GM12874 (cell line): ENCODE measurements around the gene BAZ2B.

Experiments
- CTCF ChIP-seq: IDR thresholded peaks from 2 replicates; pipeline ENCODE4 v1.5.1; 2011; ENCODE audit warnings: low read depth, mild to moderate bottlenecking, control low read depth, low read length, moderate library complexity; ENCODE audit not compliant: insufficient read depth

The BAZ2B gene

GRCh38 chr2:159475793-159476192 lies 140.6 kb downstream of the BAZ2B start:
- no peak for TF ChIP-seq CTCF

- TF ChIP-seq CTCF = no peak
Observed at GRCh38 chr2:159471340-159471739, 145.0 kb downstream of the BAZ2B start.

- TF ChIP-seq CTCF = no peak
Observed at GRCh38 chr2:159468257-159468656, 148.1 kb downstream of the BAZ2B start.

DNA sequence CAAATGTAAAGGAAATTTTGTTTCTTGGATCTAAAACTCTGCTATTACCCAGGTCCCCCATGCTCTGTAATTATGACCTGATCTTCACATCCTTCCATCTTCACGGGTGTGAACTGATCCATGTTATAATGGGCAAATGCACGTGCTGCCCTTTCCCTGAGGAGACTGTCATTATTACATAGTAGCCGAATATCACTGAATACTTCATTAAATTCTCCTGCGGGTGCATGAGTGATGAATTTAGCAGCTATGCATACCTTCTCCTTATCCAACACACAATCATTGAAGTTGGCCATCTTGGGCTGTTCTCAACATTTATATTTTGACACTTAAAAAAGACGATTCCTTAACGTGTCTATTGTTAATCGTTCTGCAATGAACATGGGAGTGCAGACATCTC lies 153.4 kb downstream of the BAZ2B start:
- TF ChIP-seq CTCF = no peak

- no peak for TF ChIP-seq CTCF
Observed at GRCh38 chr2:159462201-159462785, 154.1 kb downstream of the BAZ2B start.

DNA sequence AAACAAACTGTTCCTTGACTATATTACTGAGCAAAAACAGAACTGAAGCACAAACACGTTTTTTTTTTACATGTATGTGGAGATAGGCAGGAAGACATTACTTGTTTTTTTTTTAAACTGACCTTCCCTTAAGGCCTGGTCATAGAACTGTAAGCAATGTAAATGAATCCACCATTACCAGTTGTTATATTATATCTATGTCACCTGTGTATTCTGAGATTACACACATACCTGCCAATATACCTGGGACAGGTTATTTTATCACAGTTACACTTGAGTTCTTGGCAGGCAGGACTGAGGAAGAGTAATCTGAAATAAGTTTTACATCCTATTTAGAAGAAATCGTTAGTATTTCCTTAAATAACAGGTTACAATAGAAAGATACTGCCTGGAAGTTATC lies 155.3 kb downstream of the BAZ2B start:
- no peak for TF ChIP-seq CTCF

DNA sequence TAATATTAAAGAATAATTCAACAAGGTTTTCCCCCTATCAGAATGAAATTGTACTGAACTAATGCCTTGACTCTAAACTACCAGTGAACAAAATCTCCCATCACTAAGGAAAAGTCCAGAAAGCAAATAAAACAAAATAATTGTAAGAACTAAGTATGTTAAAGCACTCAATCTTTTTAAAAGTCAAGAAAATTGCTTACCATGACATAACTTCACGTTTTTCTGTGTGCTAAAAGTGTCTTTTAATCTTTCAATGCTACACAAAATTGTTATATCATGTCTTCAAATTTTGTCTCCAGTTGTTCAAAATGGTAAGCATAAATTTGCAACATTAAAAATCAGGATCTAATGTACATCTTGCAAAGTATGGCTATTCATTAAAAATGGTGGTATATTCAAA lies 156.1 kb downstream of the BAZ2B start:
- TF ChIP-seq CTCF = no peak
